ENCODE measurements around the gene NEU2.

The NEU2 gene

GRCh38 chr2:233062451-233062850 is 30.0 kb downstream of the NEU2 start:
- H3K4me1 ChIP-seq (ENCODE audit: insufficient read depth, low read length, poor library complexity, severe bottlenecking), result peaks cover 52% of the 10 kb centered on the region
- TF ChIP-seq, protein P1, sequence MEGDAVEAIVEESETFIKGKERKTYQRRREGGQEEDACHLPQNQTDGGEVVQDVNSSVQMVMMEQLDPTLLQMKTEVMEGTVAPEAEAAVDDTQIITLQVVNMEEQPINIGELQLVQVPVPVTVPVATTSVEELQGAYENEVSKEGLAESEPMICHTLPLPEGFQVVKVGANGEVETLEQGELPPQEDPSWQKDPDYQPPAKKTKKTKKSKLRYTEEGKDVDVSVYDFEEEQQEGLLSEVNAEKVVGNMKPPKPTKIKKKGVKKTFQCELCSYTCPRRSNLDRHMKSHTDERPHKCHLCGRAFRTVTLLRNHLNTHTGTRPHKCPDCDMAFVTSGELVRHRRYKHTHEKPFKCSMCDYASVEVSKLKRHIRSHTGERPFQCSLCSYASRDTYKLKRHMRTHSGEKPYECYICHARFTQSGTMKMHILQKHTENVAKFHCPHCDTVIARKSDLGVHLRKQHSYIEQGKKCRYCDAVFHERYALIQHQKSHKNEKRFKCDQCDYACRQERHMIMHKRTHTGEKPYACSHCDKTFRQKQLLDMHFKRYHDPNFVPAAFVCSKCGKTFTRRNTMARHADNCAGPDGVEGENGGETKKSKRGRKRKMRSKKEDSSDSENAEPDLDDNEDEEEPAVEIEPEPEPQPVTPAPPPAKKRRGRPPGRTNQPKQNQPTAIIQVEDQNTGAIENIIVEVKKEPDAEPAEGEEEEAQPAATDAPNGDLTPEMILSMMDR (conservative IDR thresholded peaks at IDR 0.05; ENCODE audit: low read length), result no peak
- TF ChIP-seq EZH2phosphoT487 (IDR thresholded peaks at IDR 0.05; ENCODE audit: borderline replicate concordance), result no peak
- no peak overlapping the region for H2AFZ ChIP-seq (ENCODE audit: low read length)
- H3K79me2 ChIP-seq (ENCODE audit: insufficient read depth, low read length), result peaks cover 70% of the 10 kb centered on the region
- peak overlapping the region; percentile 99 for H3K4me3 ChIP-seq (ENCODE audit: low read length, poor library complexity, severe bottlenecking)
- peaks cover 64% of the 10 kb centered on the region for H4K20me1 ChIP-seq (ENCODE audit: insufficient read depth, low read length, poor library complexity, severe bottlenecking)
- H3K36me3 ChIP-seq (ENCODE audit: insufficient read depth, low read length), result peaks cover 11% of the 10 kb centered on the region; the same call in 1 of the 2 replicates
- H3F3A ChIP-seq (ENCODE audit: low read depth), result no peaks in the 10 kb centered on the region
- peak overlapping the region; percentile 98 for H3K9ac ChIP-seq (ENCODE audit: low read depth, low read length, poor library complexity, severe bottlenecking)
- H3K9me2 ChIP-seq (replicated peaks; ENCODE audit: low read depth, low read length), result no peaks in the 10 kb centered on the region
- H3K9me3 ChIP-seq (ENCODE audit: insufficient read depth, low read depth, low read length), result no peaks in the 10 kb centered on the region
- peak overlapping the region; percentile 94 for H3K4me2 ChIP-seq (ENCODE audit: low read depth, low read length, poor library complexity, severe bottlenecking)
- H3K27me3 ChIP-seq (ENCODE audit: insufficient read depth, low read length, poor library complexity, severe bottlenecking), result no peaks in the 10 kb centered on the region

- Histone ChIP-seq H3K4me3 (ENCODE audit: low read length, poor library complexity, severe bottlenecking) (peak overlapping the region; percentile 99), H2AFZ (ENCODE audit: low read length) (no peak overlapping the region), H3K4me1 (ENCODE audit: insufficient read depth, low read length, poor library complexity, severe bottlenecking) (peaks cover 52% of the 10 kb centered on the region), H3K9ac (ENCODE audit: low read depth, low read length, poor library complexity, severe bottlenecking) (peak overlapping the region; percentile 98), H4K20me1 (ENCODE audit: insufficient read depth, low read length, poor library complexity, severe bottlenecking) (peaks cover 64% of the 10 kb centered on the region), H3K9me3 (ENCODE audit: insufficient read depth, low read depth, low read length) (no peaks in the 10 kb centered on the region), H3K9me2 (replicated peaks; ENCODE audit: low read depth, low read length) (no peaks in the 10 kb centered on the region), H3K36me3 (ENCODE audit: insufficient read depth, low read length) (peaks cover 11% of the 10 kb centered on the region; the same call in 1 of the 2 replicates), H3K79me2 (ENCODE audit: insufficient read depth, low read length) (peaks cover 74% of the 10 kb centered on the region), H3K27me3 (ENCODE audit: insufficient read depth, low read length, poor library complexity, severe bottlenecking) (no peaks in the 10 kb centered on the region), H3F3A (ENCODE audit: low read depth) (no peaks in the 10 kb centered on the region), H3K4me2 (ENCODE audit: low read depth, low read length, poor library complexity, severe bottlenecking) (peak overlapping the region; percentile 94)
- no peak for TF ChIP-seq EZH2phosphoT487 (IDR thresholded peaks at IDR 0.05; ENCODE audit: borderline replicate concordance)
- TF ChIP-seq, protein P1 (conservative IDR thresholded peaks at IDR 0.05; ENCODE audit: low read length), result no peak
These were observed 30.4 kb downstream of the NEU2 start for GRCh38 chr2:233062946-233063268.

DNA sequence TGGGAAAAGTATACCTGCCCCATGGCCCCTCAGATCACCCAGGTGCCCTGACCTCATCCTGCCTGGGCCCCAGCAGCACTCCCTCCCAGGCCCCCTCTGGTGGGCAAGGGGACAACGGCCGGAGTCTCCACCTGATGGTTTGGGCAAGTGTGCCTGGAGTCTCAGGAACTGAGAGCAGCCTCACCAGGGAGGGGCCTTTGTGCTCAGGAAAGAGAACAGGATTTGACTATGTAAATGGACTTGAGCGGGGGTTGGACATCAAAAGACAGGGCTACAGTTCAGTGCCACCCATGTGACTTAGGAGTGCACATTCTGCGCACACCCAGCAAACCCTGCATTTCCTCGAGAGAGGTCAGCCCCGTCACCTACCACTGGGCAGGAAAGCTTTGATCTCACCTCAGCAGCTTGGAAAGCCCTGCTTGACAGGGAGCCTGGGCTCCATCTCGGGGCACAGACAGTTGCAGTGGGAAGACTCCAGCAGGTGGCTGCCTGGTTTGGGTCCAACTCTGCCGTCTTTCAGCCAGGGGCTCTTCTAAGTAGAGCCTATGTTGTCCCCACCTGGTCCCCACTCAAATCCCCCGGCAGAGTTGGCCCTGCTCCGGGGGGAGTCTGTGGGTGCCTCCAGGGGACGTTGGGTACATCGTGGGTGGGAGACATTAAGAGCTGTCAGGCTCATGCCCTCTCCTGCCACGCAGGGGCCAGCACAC is 30.9 kb downstream of the NEU2 start:
- H3K4me2 ChIP-seq (ENCODE audit: low read depth, low read length, poor library complexity, severe bottlenecking), result peak overlapping the region; percentile 94
- peaks cover 50% of the 10 kb centered on the region for H3K4me1 ChIP-seq (ENCODE audit: insufficient read depth, low read length, poor library complexity, severe bottlenecking)
- H3K9me3 ChIP-seq (ENCODE audit: insufficient read depth, low read depth, low read length), result no peaks in the 10 kb centered on the region
- peak overlapping the region; percentile 99 for H3K4me3 ChIP-seq (ENCODE audit: low read length, poor library complexity, severe bottlenecking)
- H3K9me2 ChIP-seq (replicated peaks; ENCODE audit: low read depth, low read length), result no peaks in the 10 kb centered on the region
- no peak overlapping the region for H2AFZ ChIP-seq (ENCODE audit: low read length)
- no peaks in the 10 kb centered on the region for H3K27me3 ChIP-seq (ENCODE audit: insufficient read depth, low read length, poor library complexity, severe bottlenecking)
- H3F3A ChIP-seq (ENCODE audit: low read depth), result no peaks in the 10 kb centered on the region
- H3K36me3 ChIP-seq (ENCODE audit: insufficient read depth, low read length), result peaks cover 11% of the 10 kb centered on the region; the same call in 1 of the 2 replicates
- peak overlapping the region; percentile 98 for H3K9ac ChIP-seq (ENCODE audit: low read depth, low read length, poor library complexity, severe bottlenecking)
- TF ChIP-seq, protein P1 (conservative IDR thresholded peaks at IDR 0.05; ENCODE audit: low read length), result peak; percentile 49
- no peak for TF ChIP-seq EZH2phosphoT487 (IDR thresholded peaks at IDR 0.05; ENCODE audit: borderline replicate concordance)
- H3K79me2 ChIP-seq (ENCODE audit: insufficient read depth, low read length), result peaks cover 80% of the 10 kb centered on the region
- peaks cover 65% of the 10 kb centered on the region for H4K20me1 ChIP-seq (ENCODE audit: insufficient read depth, low read length, poor library complexity, severe bottlenecking)

All from Loucy (cell line).